ENCODE results near the gene ADAM22.

GRCh38 chr7:88042157-88042556 is 108.1 kb downstream of the ADAM22 start:
- TF ChIP-seq POLR2A (IDR thresholded peaks at IDR 0.05; ENCODE audit: low read depth, low read length), result no peak
- TF ChIP-seq POLR2AphosphoS5 (IDR thresholded peaks at IDR 0.05; ENCODE audit: low read depth, low read length), result no peak
- no peak for TF ChIP-seq TAF1 (IDR thresholded peaks at IDR 0.05; ENCODE audit: low read depth, low read length)
- no peak for TF ChIP-seq SPI1 (IDR thresholded peaks at IDR 0.05; ENCODE audit: low read depth, low read length)

All from GM12891 (cell line).